Mammary epithelial cell (primary cell): Measurements from ENCODE around the gene MFSD2A.

Experiments
- EZH2 ChIP-seq: IDR thresholded peaks from 2 replicates; pipeline ENCODE4 v1.6.1; 2012; ENCODE audit warnings: low read length, inconsistent platforms, borderline replicate concordance
- TF ChIP-seq, protein P1 (sequence below), 2 donors: IDR thresholded peaks in 1 of 2; conservative IDR thresholded peaks in 1 of 2; 2 replicates each; pipeline ENCODE4 v1.5.1; 2011 to 2012; ENCODE audit warnings: inconsistent platforms in 2 of 2, low read length in 2 of 2, mild to moderate bottlenecking in 2 of 2, control low read depth in 1 of 2, low read depth in 1 of 2; ENCODE audit not compliant: insufficient read depth in 1 of 2; ENCODE audit errors: extremely low read depth in 1 of 2

DNA sequence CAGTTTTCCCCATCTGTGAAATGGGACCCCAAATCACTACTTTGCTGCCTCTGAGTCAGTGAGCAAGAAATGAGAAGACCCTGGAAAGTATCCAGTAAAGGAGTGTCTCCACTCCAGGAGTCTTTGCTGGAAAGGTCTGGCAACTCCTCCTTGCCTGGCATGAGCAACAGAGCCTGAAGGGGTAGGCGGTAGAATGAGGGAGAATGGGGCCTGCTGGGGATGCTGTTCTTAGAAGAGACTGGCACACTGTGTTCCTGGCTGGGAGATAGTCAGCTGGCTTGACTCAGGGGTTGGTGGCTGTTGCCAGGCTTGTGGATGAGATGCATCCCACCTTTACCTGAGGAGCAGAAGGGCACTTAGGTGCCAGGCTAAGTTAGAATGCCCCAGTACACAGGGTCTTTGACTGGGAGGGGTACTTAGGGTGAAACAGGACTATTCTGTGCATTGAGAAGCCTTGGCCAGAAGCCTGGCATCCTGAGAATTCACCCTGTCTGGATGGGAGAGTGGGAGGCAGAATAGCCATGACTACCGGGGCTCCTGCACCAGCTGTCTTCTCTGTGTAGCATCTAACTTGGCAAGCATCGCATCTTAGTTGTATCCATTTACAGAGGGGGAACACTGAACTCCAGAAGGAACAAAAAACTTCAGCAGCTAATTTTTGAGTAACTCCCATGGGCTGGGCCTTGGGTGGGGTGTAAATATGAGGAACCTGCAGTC is 2.5 kb downstream of the MFSD2A start:
- TF ChIP-seq, protein P1, sequence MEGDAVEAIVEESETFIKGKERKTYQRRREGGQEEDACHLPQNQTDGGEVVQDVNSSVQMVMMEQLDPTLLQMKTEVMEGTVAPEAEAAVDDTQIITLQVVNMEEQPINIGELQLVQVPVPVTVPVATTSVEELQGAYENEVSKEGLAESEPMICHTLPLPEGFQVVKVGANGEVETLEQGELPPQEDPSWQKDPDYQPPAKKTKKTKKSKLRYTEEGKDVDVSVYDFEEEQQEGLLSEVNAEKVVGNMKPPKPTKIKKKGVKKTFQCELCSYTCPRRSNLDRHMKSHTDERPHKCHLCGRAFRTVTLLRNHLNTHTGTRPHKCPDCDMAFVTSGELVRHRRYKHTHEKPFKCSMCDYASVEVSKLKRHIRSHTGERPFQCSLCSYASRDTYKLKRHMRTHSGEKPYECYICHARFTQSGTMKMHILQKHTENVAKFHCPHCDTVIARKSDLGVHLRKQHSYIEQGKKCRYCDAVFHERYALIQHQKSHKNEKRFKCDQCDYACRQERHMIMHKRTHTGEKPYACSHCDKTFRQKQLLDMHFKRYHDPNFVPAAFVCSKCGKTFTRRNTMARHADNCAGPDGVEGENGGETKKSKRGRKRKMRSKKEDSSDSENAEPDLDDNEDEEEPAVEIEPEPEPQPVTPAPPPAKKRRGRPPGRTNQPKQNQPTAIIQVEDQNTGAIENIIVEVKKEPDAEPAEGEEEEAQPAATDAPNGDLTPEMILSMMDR (conservative IDR thresholded peaks at IDR 0.05 in 1 of 2, IDR thresholded peaks at IDR 0.05 in 1 of 2; ENCODE audit: extremely low read depth in 1 of 2, insufficient read depth in 1 of 2, low read depth in 1 of 2, low read length in 2 of 2), result no peak
- TF ChIP-seq EZH2, result no peak
